DMS114 treated with DMSO at 0.1 percent for 48 hours (cell line): ENCODE measurements around the gene PARP12.

Experiments
- DNase-seq: peaks from one replicate; lab custom pipeline; 2025; ENCODE audit not compliant: unreplicated experiment; lab: John Stamatoyannopoulos, UW

Gene PARP12

GRCh38 chr7:139992353-139993044 is 70.3 kb downstream of the PARP12 start:
- no peak for DNase-seq

GRCh38 chr7:139991911-139992310 is 70.8 kb downstream of the PARP12 start:
- DNase-seq, result no peak

GRCh38 chr7:139991269-139991666 is 71.5 kb downstream of the PARP12 start:
- no peak for DNase-seq

GRCh38 chr7:139990571-139991268 is 72.0 kb downstream of the PARP12 start:
- no peak for DNase-seq

- no peak for DNase-seq
Measured at GRCh38 chr7:139990142-139990535, 72.6 kb downstream of the PARP12 start.

GRCh38 chr7:139989366-139990141 is 73.2 kb downstream of the PARP12 start:
- no peak for DNase-seq

- no peak for DNase-seq
Measured at GRCh38 chr7:139987691-139988516, 74.8 kb downstream of the PARP12 start.

GRCh38 chr7:139985811-139986210 is 76.9 kb downstream of the PARP12 start:
- no peak for DNase-seq

GRCh38 chr7:139984642-139985539 is 77.9 kb downstream of the PARP12 start:
- DNase-seq, result no peak

DNA sequence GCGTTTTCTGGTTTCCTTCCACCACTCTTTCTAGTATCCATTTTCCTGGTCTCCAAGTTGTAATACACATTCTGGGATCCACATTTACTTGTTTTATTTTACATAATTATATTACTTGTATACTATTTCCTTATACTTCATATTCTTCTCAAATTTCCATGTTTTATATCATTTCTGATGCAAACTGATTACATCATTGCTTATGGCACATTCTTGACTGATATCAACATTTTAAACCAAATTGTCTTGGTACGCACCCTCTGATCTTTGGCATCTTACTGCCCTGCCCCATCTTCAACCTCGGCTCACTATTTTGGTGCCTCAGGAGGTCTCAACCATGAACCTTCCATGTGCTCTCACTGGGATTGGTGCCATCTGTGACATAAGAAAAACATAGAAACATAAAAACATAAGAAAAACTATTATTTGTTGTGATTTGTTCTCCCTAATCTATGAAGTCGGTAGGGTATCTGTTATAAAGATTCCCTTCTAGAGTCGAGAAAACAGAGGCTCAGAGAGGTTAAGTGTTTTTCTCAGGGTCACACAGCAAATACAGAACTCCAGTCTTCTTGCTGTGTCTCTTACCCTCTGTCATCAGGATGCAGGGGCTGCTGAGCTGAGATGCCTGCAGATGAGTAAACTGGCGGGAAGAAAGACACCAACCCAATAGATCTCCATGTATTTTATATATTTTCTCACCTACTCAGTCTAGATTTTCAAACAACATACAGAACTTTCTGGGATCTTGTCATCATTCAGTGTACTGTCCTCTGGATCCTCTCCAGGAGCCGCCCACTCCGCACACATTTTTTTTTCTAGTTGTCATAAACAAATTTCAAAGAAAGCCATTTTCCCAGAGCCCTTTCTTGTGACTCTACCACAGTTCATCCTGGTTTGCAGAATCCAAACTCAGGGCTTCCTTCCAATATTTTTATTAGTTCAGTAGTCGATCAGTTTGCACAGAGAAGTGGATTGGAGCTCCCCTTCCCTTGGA is 79.5 kb downstream of the PARP12 start:
- DNase-seq, result no peak

DNA sequence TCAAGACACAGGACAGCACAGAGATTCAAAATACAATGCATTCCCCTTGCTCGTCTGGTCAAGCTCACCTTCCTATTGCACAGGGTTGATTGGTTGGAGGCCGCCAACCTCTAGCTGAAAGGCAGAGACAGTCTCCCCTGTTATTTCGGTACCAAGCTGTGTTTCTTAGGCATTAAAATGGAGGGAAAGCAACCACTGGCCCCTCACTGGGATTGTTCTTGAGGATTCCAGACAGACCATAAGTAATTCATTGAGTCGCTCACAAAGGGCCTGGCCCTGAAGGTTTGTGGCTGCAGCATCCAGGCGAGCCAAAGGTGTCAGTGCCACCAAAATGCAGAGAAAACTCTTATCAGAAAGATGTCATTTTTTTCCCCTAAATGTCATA is 81.2 kb downstream of the PARP12 start:
- DNase-seq, result no peak

DNA sequence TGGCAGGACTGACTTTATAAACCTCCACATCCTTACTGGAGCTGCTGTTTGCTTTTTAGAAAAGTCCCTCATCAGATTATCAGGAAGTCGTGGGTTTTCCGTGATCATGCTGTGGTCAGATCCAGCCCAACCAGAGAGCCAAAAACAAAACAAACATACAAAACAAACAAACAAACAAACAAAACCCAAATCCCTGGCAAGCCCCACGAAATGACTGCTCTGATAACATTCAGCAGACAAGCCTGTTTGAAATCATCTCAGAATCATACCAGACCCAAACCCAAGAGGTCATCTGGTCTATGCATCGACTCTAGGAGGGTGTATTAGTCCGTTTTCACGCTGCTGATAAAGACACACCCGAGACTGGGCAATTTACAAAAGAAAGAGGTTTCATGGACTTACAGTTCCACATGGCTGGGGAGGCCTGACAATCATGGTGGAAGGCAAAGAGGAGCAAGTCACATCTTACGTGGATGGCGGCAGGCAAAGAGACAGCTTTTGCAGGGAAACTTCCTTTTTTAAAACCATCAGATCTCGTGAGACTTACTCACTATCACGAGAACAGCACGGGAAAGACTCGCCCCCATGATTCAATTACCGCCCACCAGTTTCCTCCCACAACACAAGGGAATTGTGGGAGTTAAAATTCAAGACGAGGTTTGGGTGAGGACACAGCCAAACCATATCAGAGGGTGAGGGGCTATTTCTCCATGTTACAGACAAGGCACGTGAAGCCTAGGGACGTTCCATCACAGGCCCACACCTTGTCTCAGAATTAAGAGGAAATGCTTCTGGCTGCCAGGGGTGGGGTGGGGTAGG is 85.7 kb downstream of the PARP12 start:
- no peak for DNase-seq

DNA sequence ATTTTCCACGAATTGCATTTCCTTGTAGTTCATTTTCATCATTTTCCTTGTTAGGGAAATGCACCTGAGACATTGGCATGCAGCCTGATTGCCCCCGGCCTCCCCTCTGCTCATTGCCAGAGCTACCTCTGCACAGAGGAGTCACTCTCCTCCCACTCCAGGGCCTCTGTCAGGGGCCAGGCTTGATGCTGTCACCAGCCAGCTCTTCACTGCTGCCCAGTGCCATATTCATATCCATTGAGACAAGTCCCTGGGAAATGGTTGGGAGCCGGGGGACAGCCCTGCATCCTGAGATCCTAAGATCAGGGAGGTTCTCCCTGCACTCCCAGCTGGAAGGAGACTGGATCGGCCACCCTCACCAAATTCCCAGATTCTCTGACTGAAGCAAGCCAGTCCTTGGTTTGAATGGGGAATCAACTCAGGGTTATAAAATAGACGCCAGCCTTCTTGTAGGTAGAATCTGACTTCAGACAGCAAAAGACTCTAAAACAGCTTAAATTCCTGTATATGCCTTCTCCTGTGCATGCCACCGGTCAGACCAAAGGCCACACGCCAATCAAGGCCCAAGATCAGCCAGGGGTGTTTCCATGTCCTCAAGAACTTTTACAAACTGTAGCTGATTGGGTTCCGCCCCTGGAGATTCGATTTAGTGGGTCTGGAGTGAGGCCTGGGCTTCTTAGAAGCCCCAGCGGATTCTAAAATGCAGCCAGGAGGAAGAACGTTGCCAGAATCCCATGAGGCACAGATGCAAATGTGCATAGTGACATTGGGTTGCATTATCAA is 86.5 kb downstream of the PARP12 start:
- no peak for DNase-seq

DNA sequence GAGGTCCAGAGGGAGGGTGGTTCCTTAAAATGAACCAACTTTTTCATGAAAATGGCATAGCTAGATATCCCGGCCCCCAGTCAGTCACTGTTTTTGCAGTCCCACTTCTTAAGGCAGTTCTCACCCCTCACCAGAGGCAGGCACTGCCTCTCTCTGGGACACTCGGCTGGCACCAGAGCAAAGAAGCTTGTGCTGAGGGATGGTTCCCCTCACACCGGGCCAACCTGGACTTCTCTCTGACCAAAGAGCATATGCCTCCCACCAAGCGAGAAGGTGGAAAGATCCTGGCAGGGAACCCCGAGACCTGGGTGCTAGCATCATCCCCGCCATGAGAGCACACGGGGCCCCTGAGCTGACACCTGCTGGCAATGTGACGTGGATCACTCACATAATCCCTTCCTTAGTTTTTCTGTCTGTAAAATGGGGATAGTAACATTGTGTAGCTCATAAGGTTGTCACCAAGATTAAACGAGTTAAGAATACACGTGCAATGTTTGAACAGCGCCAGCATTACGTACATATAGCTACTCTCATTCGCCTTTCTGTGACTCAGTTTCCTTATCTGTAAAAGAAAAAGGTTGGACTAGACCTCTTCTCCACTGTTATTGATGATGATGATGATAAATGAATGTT is 88.5 kb downstream of the PARP12 start:
- DNase-seq, result no peak
